Fibroblast of upper back skin (primary cell): ENCODE measurements around the gene NTSR2.

Experiments
- DNase-seq: peaks from one replicate; pipeline ENCODE4 v3.0.0-alpha.2; 2013

The NTSR2 gene

DNA sequence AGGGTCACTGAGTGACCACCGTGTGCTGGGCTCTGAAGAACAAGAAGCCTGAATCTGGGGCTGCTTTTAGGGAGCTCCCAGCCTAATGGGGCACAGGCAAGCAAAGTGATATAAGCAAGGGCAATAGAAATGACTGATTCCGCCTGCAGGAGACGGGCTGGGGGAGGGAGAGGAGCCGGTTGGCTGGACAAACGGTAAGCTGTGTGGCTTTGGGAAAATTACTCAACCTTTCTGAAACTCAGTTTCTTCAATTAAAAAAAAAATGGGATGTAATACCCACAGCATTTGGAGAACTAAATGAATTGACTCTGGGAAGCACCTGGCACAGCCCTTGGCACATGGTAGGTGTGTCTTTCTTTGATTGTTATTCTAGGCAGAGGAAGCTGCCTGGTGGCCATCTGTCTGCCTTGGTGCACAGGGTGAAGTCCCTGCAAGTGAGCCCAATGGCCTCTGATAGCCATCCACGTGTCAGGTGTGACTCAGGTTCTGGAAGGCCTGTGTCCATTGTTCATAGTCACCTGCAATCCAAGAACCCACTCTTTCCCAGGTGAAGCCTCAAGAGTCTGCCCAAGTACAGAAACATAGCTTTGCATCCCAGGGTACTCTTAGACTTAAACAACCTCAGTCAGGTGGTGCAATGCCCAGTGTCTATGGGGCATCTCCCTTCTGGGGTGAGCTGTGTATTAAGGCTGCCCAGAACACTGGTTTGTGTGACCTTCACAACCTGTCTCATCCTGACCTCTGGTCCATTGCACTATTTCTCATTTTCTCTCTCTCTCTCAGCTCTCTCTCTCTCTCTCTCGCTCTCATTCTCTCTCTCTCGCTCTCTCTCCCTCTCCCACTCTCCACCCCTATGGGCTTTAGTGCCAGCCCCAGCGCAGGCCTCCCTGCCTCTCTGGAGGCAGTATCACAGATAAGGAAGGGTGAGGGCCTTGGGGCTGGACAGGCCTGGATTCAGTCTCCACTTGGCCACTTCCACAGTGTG is 30.0 kb upstream of the NTSR2 start:
- DNase-seq = no peak

DNA sequence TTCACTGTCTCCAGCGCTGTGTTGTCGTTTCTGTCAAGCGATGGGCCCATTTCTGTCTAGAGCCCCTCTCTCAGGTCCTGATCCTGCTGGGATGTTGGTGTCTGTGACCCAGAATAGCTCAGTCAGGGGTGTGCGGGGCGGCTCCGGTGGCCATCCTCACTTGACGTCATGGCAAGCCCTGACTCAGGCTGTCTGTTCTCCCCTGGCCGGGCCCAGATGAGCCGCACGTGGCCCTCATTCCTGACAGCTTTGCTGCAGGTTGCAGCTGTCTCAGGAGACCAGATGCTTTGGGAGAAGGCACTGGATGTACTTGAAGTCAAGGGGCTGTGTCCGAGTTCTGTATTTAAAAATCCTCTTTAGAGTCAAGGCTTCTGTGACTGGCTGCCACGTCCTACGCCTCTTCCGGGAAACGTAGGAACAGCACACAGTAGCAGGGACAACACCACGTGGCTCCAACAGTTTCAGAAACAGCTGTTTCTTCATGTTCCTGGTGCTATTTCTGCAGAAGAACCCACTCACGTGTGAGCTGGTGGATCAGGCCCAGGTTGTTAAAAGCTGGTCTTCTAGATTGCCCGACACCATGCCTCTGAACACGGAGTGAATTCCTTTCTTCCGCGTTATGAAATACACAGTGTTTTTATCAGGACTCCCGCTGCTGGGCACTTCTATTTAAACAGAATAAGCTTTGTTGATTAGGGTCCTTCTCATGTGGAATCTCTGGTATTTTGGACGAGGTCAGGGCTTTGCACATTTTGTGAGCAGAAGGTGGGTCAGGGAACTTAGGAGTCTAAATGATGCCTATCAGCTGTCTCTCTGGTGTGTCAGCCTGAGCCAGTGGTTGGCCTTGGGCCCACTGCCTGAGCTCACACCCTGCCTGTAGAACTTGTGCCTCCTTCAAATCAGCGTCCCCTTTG is 28.3 kb upstream of the NTSR2 start:
- DNase-seq = peak; percentile 65

DNA sequence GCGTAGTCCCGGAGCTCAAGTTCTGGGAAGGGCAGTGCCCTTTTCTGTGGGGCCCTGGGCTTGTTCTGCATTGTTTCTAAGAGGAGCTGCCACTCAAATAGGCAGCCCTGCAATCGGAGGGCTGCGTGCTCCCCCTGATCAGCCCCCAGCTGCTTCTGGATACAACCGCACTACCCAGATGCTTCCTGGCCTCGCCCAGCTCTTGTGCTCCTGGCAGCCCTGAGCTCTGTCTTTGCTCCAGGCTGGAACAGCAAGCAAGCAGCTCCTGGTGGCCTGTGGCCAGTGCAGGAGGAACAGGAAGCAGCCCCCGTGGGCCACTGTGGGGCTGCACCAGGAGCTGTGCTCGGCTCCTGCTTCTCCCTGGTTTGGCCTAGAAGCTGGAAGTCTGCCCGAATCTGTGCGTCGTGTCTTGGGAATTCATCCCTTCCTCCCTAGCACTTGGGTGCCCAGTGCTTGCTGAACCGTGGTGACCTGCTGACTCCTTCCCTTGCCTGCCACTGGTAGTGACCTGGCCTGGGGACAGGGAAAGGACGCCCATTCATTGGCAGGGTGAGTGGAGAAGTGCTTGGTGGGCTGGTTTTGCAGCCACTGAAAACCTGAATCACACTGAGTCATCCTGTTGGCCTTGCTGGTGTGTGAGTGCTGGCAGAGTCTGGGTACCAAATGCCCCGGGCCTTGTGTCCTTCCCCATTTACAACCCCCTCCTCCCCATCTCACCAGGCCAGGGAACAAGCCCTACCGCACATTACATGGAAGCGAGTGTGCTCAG is 27.3 kb upstream of the NTSR2 start:
- peak; percentile 74 for DNase-seq

DNA sequence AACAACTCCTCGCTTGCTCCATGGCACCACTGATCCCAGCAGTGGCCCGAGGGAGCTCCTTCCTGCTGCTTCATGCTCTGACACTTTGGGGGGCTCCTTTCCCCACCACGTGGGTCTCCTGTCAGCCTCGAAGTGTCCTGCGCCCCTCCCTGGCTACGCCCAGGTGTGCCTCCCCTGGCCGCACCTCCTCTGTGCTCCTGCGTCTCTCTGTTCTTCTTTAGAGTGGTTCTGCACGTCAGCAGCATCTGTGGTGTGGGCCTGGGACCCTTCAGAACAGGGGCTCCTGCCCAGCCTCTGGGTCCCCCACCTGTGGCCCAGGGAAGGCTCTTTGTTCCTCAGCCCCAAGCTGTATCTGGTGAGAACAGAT is 26.7 kb upstream of the NTSR2 start:
- DNase-seq = no peak

DNA sequence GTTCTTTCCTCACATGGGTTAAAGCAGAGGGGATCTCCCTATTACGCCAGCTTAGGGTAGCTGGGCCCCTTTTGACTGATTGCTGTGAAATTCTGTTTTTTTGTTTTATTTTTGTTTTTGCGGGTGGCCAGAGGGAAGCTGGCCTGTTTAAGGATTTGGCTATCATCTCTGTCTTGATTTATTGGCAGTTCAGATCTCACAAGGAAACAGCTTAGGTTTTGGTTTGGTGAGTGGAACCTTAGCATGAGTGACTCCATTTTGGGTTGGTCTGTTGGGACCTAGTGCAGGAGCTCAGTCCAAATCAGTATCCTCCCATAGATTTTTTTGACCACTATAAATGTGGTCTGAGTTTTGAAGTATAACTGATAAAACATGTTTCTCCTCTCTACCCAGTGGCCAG is 25.6 kb upstream of the NTSR2 start:
- no peak for DNase-seq

DNA sequence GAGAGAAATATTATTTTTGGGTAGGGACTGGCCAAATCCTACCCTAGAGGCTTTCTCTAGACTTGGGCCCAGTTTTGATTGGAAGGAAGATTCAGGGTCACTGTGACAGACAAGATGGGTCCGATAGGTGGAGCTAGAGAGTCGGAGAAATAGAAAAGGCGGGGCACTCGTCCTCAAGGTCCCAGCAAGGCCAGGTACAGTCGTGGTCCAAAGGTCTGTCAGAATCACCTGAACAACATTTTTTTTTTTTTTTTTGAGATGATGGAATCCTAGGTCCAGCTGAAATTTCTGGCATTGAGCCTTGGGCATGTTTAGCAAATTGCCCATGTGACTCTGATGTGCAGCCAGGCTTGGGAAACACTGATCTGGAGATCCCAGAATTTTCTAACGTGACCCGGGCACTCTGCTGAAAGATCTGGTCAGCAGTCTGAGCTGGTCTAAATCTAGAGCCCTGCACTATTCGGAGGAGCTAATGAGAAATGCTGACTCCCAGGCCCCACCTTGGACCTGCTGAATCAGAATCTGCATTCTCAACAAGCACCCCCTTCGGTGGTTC is 23.0 kb upstream of the NTSR2 start:
- DNase-seq = peak; percentile 62

DNA sequence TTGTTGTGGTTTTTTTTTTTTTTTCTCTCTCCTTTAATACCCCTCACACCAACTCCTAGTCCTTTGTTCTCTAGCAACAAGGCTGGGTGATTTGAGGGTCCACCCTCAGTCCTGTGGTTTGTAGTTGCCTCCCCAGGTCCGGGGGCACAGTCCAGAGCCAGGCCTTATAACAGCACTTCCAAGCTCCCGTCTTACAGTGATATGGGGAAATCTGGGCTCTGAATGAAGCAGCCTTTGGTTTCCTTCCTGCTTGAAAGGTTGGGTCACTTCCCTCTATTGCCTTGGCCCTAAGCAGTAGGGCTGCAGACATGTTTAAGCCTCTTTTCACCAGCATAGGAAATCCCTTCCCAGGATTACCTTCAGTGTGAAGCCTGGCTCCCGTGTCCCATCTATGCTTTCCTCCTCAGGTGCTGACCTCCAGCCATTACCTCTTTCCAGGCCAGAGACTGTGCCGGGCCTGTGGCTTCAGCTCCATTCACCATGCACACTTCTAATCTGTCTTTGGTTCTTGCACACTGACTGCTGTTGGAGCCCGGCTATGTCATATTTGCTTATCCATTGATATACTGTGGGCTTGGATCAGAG is 21.2 kb upstream of the NTSR2 start:
- DNase-seq = no peak

DNA sequence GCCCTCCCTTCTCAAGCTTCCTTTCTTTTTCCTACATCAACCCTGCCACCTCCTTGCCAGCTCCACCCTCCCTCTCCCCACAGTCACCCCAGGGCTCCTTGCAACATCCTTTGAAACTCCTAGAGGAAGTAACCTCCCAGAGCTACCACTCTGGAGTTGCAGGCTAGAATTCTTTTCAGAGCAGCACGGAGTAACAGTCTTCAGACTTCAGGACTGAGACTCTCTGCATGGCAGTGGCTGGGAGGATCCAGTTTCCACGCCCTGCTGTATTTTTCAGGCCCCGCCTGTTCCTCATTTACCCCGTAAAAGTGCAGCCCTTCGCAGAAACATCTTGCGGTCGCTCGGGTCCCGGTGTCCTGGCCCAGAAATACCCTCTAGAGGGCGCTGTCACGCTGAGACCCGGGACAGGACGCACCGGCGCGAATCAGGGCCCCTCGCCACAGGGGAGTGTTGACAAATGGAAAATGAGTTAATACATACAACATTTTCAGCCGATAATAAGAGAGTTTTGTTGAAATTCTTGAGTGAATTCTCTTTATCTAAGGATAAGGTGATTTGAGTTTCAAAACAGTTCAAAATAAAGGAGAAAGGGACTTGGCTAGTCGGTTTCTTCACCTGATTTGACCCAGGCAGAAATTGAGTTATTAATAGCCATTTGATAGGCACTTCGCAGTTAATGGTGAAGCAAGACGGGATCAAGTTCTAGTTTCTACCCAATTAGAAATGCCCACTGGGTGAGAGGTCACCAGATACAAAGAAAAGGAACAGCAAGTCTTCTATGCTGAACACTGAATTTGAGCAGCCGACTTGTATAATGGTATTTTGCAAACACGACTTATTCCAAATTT is 18.5 kb upstream of the NTSR2 start:
- DNase-seq = peak; percentile 75

DNA sequence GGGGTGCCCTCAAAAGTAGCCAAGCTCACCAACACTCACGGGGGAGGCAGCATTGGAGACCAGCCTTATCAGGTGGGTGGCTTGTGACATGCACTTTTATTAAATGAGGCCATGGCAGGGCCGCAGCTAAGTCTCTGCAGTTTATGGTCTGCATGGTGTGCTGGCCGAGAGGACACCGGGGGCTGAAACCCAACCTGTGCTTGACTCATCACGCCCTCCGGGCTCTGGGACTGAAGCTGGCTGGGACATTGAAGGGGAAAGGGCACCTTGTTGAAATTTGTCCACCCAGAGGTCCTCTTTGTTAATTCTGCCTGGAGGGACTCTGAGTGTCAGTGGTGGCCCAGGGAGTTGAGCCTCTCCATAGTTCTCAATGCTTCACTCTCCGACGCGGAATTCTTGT is 17.7 kb upstream of the NTSR2 start:
- DNase-seq = no peak

DNA sequence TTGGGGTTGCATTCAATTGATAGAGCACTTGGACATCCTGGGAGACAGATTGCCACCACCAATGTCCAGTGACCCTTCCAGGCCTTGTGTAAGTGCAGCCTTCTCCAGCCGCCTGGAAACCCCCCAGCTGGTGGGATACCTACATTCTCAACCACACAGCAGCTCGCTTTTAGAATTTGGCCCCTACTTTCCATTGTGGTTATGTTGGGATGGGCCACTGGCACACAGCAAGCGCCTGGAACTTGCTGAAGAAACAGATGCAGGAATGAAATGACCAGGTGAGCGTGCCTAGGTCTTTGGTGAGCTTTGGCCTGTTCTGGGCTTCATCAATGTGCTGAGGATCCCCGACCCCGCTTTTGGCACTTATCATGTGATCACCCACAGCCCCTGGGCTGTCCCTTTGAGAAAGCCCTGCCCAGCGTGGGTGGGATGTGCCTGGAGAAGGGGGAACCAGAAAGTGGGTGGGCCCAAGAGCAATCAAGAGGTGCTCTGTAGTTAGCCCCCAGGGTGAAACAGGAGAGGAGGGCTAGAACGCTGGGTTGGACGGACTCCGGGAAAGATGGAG is 16.0 kb upstream of the NTSR2 start:
- DNase-seq = no peak

DNA sequence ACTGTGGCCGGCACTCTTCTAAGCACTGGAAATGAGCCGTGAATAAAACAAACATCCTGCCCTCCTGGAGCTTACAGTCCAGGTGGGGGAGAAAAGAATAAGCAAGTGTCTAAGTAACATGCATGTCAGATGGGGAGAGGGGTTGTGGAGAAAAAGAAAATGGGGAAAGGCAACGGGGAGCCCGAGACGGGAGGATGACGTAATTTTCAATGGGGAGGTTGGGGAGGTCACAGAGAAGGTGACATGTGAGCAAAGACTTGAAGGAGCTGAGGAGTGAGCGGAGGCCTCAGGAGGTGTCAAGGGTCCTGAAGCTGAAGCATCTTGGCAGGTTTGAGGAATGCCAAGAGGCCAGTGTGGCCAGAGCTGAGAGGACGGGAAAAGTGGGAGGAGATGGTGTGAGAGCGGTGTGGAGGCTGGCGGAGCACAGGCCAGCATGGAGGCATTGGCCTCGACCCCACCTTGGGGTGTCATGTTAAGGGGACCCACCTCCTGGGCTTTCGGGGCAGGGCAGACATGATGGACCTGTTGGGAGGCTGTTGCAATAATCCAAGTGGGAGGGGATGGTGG is 15.0 kb upstream of the NTSR2 start:
- DNase-seq = no peak

DNA sequence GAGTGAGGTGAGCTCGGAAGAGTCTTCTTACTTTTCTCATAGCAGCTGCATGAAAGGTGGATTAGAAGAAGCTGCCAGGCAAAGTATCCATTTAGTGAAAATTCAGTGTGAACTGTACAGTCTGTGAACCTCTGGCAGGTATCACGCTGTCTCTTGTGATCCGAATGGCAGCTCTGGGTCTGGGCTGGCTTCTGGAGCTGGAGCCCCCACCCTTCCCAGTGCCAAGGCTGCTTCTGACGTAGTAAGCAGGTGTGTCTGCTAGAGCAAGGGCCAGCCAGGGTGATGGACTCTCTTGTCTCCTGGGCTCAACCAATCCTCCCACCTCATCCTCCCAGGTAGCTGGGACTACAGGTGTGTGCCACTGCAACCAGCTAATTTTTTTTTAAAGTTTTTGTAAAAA is 14.0 kb upstream of the NTSR2 start:
- no peak for DNase-seq

DNA sequence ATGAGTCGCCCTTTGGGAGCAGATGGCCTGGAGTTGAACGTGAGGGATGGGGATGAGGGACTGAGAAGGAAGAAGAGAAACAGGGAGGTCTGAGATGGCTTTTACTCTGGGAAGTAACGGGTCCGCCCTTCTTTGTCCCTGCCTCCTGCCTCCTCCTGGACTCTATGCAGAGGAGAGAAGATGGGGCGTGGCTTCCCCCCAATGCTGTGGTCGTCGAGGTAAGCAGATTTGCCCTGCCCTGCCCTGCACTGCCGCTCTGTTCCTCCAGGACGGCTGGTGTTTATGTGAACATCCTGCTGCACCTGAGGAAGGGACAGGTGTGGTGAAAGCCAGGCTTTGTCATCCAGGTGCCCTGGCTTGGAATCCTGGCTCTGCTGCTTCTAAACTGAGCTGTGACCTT is 13.5 kb upstream of the NTSR2 start:
- DNase-seq = no peak

DNA sequence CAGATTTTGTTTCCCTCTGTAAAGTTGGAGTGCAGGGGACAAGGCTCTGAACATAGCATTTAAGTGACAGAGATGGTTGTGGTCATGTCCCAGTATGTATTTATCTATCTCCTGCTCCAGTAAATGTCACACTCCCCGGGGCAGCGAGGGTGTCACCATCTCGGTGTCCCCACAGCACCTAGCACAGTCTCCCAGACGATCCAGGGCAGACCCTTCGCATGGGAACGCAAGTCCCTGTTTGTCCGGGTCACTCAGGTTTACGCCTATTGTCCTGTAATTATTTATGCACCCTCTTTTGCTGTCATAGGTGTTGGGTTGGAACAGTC is 12.6 kb upstream of the NTSR2 start:
- DNase-seq = no peak

DNA sequence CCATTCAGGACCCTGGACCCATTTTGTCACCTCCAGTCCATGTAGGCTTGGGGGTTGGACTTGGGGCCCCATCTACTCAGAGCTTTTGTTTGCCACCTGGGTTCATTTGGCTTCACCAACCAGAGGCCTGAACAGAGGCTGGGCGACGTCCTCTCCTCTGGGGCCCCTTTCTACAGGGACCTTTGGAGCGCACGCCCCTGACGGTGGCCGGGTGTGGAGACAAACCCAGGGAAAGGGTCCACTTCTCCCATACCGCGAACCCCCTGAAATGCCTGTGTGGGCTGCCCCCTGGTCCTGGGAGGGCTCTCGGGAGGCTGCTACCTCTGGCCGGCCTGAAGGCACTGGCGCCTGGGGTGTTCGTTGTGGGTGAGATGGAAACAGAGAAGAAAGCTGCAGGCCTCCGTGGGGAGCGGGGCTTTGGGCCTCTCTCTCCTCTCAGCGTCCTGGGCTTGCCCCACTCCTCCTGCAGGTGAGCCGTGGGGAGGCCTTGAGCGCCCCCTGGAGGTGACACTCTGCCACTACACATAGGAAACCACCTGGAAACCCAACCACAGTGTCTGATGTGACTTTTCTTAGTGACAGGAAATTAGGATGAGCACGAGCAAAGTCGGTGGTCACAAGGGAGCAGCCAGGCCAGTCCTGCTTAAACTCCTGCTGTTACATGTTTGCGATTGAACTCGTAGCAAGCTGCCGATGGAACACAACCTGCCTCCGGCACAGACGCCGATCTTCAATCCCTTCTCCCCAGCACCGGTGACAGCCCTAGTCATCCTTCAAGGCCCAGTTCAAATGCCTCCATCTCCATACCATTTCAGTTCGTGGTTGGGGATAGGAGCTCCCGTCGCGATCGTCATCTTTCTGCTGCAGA is 12.0 kb upstream of the NTSR2 start:
- DNase-seq = no peak

DNA sequence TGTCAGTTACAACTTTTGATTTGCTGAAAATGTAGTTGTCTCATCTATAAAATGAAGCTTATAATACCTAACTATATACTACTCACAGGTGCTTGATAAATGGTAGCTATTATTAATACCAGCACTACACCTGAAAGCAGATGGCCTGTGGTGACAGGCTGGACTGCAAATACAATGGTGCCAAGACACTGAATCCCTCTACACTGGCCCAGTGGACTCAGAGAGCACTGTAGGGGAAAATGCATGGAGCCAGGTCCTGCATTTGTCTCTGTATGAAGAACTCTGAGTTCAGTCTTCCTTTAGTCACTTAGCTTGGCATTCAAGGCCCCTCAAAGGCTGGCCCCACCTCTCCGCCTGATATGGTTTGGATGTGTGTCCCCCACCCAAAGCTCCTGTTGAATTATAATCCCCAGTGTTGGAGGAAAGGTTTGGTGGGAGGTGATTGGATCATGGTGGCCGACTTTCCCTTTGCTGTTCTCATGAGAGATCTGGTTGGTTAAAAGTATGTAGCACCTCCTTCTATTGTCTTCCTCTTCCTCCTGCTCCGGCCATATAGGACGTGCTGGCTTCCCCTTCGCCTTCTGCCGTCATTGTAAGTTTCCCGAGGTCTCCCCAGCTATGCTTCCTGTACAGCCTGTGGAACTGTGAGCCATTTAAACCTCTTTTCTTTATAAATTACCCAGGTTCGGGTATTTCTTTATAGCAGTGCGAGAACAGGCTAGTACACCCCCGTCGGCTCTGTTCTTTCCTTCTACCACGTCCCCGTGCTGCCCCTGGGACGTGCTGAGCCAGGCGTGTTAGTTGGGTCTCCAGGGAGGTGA is 11.1 kb upstream of the NTSR2 start:
- no peak for DNase-seq

DNA sequence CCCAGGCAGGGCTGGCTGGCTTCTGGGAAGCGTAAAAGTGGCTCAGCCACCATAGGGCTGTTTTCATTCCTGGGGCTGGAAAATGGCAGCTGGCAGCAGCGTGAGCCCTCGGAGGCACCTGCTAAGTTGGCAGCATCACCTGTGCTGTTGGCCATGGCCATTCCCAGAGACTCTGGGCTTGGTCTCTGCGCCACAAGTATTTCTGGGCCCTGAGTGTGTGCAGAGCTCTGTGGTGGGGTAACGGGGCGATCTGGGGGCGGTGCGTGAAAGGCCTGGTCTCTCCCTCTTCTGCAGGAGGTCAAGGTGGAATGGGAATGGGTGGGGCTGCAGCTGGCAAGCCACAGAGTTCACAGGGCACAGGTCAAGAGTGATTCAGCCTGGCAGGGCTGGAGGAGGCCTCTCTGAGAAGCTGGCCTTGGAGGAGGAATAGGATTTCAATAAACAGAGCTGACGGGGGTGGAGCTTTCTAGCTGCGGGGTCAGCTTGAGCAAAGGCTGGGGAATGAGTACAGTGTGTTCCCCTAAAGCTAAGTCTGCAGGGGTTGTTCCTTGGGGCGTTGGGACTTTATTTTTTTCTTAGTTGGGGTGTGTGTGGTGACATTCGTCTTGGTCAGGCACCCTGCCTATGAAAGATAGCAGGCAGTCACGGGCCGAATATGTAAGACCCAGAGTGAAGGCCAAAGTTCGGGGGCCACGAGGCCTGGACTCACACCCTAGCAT is 10.3 kb upstream of the NTSR2 start:
- no peak for DNase-seq

DNA sequence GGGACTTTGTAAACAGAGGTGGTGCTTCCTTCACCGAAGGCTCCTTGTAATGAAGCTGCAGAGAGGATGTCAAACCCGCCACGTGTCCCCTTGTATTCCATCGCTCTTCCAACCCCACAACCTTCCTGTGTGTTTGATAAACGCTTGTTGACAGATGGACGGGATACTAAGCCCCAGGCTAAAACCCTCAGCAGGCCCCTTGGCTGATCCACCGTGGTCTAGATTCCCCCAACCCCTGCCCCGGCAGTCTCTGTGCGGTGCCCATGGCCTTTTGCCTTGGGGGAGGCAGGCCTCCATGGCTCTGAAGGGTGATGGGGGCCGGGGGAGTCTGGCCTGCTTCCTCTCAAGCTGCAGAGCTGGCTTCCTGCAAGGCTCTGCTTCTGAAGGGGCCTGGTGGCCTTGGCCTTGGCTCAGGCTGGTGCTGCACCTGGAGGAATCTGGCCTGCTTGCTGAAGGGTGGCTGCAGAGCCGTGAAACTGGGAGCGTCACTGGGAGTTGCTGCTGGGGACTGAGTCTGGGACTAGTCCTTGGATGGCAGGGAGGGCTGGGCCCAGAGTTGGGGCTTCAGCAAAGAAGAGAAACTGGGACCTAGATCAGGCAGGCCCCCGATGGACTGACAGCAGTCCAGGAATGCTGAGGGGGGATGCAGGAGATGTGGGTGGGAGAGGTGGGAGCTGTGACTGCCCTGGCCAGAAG is 9.6 kb upstream of the NTSR2 start:
- DNase-seq = no peak
